Mesenchymal stem cell (in vitro differentiated cells and primary cell): Measurements from ENCODE around the gene STX7.

Experiments
- DNase-seq: peaks from one replicate; pipeline ENCODE4 v3.0.0-alpha.2; 2013
- H2AFZ ChIP-seq: one replicate; pipeline ENCODE4 v1.6.1; 2013; ENCODE audit warnings: low read depth, mild to moderate bottlenecking, control low read depth, inconsistent platforms, low read length, moderate library complexity
- H2AK5ac ChIP-seq: 2 replicates; pipeline ENCODE4 v1.6.1; 2013; ENCODE audit warnings: low read length, moderate library complexity, mild to moderate bottlenecking, inconsistent platforms; ENCODE audit not compliant: severe bottlenecking
- H2BK120ac ChIP-seq: one replicate; pipeline ENCODE4 v1.6.1; 2013; ENCODE audit warnings: low read depth, mild to moderate bottlenecking, inconsistent platforms, low read length, moderate library complexity
- H2BK12ac ChIP-seq, 2 experiments: one replicate each; pipeline ENCODE4 v1.6.1; 2013; ENCODE audit warnings: inconsistent platforms in 2 of 2, low read length in 2 of 2, mild to moderate bottlenecking in 2 of 2, moderate library complexity in 2 of 2, control low read depth in 1 of 2
- H2BK15ac ChIP-seq: one replicate; pipeline ENCODE4 v1.6.1; 2013; ENCODE audit warnings: mild to moderate bottlenecking, low read depth, inconsistent platforms; ENCODE audit not compliant: poor library complexity, severe bottlenecking
- H2BK5ac ChIP-seq: 2 replicates; pipeline ENCODE4 v1.6.1; 2013; ENCODE audit warnings: low read depth, mild to moderate bottlenecking, low read length, control low read depth, inconsistent platforms; ENCODE audit not compliant: poor library complexity, severe bottlenecking
- H3K14ac ChIP-seq, 2 experiments: one replicate each; pipeline ENCODE4 v1.6.1; 2013; ENCODE audit warnings: inconsistent platforms in 2 of 2, low read length in 2 of 2, control low read depth in 1 of 2, mild to moderate bottlenecking in 1 of 2, moderate library complexity in 1 of 2
- H3K18ac ChIP-seq, 2 experiments: one replicate each; pipeline ENCODE4 v1.6.1; 2013; ENCODE audit warnings: inconsistent platforms in 2 of 2, low read length in 2 of 2, control low read depth in 1 of 2, low read depth in 1 of 2, mild to moderate bottlenecking in 1 of 2
- H3K23ac ChIP-seq, 2 experiments: one replicate each; pipeline ENCODE4 v1.6.1; 2013; ENCODE audit warnings: inconsistent platforms in 2 of 2, low read length in 2 of 2, mild to moderate bottlenecking in 2 of 2, moderate library complexity in 2 of 2, control low read depth in 1 of 2
- H3K27ac ChIP-seq: 2 replicates; pipeline ENCODE4 v1.5.1; 2013; ENCODE audit warnings: mild to moderate bottlenecking, moderate library complexity, low read length, control low read depth, inconsistent platforms; ENCODE audit not compliant: poor library complexity, severe bottlenecking
- H3K27me3 ChIP-seq, 2 experiments: 2 replicates each; pipeline versions ENCODE4 v1.6.1 to v1.7.0; 2013; ENCODE audit warnings: low read length in 2 of 2, mild to moderate bottlenecking in 2 of 2, moderate library complexity in 2 of 2, control low read depth in 1 of 2, inconsistent platforms in 1 of 2; ENCODE audit not compliant: control insufficient read depth in 1 of 2, insufficient read depth in 1 of 2
- H3K36me3 ChIP-seq, 2 experiments: 2 replicates each; pipeline versions ENCODE4 v1.6.1 to v1.7.0; 2013; ENCODE audit warnings: low read length in 2 of 2, control low read depth in 1 of 2, inconsistent platforms in 1 of 2, low read depth in 1 of 2, mild to moderate bottlenecking in 1 of 2; ENCODE audit not compliant: insufficient read depth in 2 of 2, control insufficient read depth in 1 of 2
- H3K4ac ChIP-seq, 2 experiments: one replicate each; pipeline ENCODE4 v1.6.1; 2013; ENCODE audit warnings: inconsistent platforms in 2 of 2, low read length in 2 of 2, mild to moderate bottlenecking in 2 of 2, moderate library complexity in 2 of 2, control low read depth in 1 of 2, low read depth in 1 of 2
- H3K4me1 ChIP-seq: 2 replicates; pipeline ENCODE4 v1.6.1; 2013; ENCODE audit warnings: low read depth, low read length, control low read depth; ENCODE audit not compliant: control insufficient read depth, insufficient read depth
- H3K4me2 ChIP-seq: 2 replicates; pipeline ENCODE4 v1.6.1; 2013; ENCODE audit warnings: low read length, mild to moderate bottlenecking, inconsistent platforms; ENCODE audit not compliant: poor library complexity, severe bottlenecking
- H3K4me3 ChIP-seq, 2 experiments: 2 replicates each; pipeline versions ENCODE4 v1.5.1 to v1.7.0; 2013; ENCODE audit warnings: low read length in 2 of 2, mild to moderate bottlenecking in 2 of 2, control low read depth in 1 of 2, low read depth in 1 of 2; ENCODE audit not compliant: insufficient read depth in 1 of 2
- H3K79me1 ChIP-seq: replicated peaks from 2 replicates; pipeline ENCODE4 v1.6.1; 2013; ENCODE audit warnings: mild to moderate bottlenecking, control low read depth, low read length, inconsistent platforms; ENCODE audit not compliant: poor library complexity, severe bottlenecking
- H3K9ac ChIP-seq: 2 replicates; pipeline ENCODE4 v1.7.0; 2013; ENCODE audit warnings: mild to moderate bottlenecking, low read length, moderate library complexity
- H3K9me3 ChIP-seq: 2 replicates; pipeline ENCODE4 v1.7.0; 2013; ENCODE audit warnings: mild to moderate bottlenecking, low read length; ENCODE audit not compliant: control insufficient read depth
- H4K8ac ChIP-seq: one replicate; pipeline ENCODE4 v1.6.1; 2013; ENCODE audit warnings: inconsistent platforms, mild to moderate bottlenecking, low read length, moderate library complexity
- H4K91ac ChIP-seq: one replicate; pipeline ENCODE4 v1.6.1; 2013; ENCODE audit warnings: mild to moderate bottlenecking, low read length, inconsistent platforms
- WGBS: methylation state at CpG from one replicate; pipeline ENCODE4 v1.1.7; 2013; ENCODE audit warnings: mixed read lengths; 5-methylcytosine and 5-hydroxymethylcytosine counted together

STX7 gene

GRCh38 chr6:132414761-132415160, 98.2 kb downstream of the STX7 start:
- Histone ChIP-seq H2BK15ac (no peak overlapping the region), H3K4me3 (peak overlapping the region in 1 of 2 experiments; percentile 56), H2BK5ac (no peak overlapping the region), H3K23ac (no peak overlapping the region), H2AFZ (no peak overlapping the region), H3K18ac (no peak overlapping the region), H3K9me3 (peaks cover 15% of the 10 kb centered on the region), H2AK5ac (no peak overlapping the region), H3K14ac (no peak overlapping the region), H2BK120ac (no peak overlapping the region), H3K9ac (peak overlapping the region; percentile 68), H4K8ac (no peak overlapping the region), H3K27me3 (no peaks in the 10 kb centered on the region), H3K4me1 (peaks cover 2% of the 10 kb centered on the region), H3K79me1 (no peaks in the 10 kb centered on the region), H4K91ac (no peak overlapping the region), H3K27ac (no peak overlapping the region), H3K4me2 (no peak overlapping the region), H2BK12ac (no peak overlapping the region), H3K4ac (no peak overlapping the region), H3K36me3 (no peaks in the 10 kb centered on the region)
- no peak for DNase-seq
- WGBS, result 86% methylated on average over 3 of the region's 5 CpGs

DNA sequence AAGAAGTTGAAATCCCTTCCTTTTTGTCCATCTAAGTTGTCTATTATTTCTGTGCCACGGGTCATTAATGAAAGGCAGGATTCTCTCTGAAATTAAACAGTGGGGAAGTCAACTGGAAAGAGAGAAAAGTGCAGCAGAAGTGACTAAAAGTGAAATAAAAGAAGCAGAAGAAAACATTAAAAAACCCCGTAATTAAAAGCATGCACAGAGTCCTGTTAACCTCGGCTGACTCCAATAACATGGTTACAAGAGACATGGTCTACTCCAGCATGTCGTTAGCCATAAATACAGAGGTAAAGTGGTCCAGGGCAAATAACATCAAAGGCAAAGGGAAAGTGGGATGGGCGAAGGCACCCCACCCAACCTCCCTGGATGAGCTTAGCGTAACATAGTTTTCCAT, 98.6 kb downstream of the STX7 start:
- no peak overlapping the region for H3K23ac ChIP-seq
- no peak overlapping the region for H3K14ac ChIP-seq
- H4K91ac ChIP-seq, result no peak overlapping the region
- peak overlapping the region in 1 of 2 experiments; percentile 56 for H3K4me3 ChIP-seq
- H2BK12ac ChIP-seq, result no peak overlapping the region
- H2BK120ac ChIP-seq, result no peak overlapping the region
- no peak overlapping the region for H3K4ac ChIP-seq
- no peak overlapping the region for H2BK5ac ChIP-seq
- H3K4me1 ChIP-seq, result peaks cover 2% of the 10 kb centered on the region
- no peak overlapping the region for H2AFZ ChIP-seq
- H3K9ac ChIP-seq, result peak overlapping the region; percentile 68
- no peak overlapping the region for H4K8ac ChIP-seq
- H3K79me1 ChIP-seq, result no peaks in the 10 kb centered on the region
- no peak overlapping the region for H3K27ac ChIP-seq
- no peak overlapping the region for H3K18ac ChIP-seq
- WGBS, result 86% methylated on average over 5 of the region's 6 CpGs
- no peak overlapping the region for H3K4me2 ChIP-seq
- no peaks in the 10 kb centered on the region for H3K36me3 ChIP-seq
- no peak overlapping the region for H2BK15ac ChIP-seq
- H3K27me3 ChIP-seq, result no peaks in the 10 kb centered on the region
- H2AK5ac ChIP-seq, result no peak overlapping the region
- no peak for DNase-seq
- peaks cover 15% of the 10 kb centered on the region for H3K9me3 ChIP-seq

DNA sequence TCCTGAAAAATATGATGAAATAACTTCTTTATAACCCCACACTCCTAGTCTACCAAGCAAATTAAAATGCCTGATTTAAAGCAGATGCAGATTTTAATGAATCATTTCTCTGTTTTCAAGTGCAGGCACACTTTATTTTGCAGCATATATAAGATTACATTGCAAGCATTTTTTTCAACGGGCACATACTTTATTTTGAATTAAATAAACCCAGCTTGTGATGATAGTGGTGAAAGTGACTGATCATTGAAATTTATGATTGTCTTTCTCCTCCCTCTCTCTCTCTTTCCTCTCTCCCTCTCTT, 99.5 kb downstream of the STX7 start:
- Histone ChIP-seq H3K4ac (no peak overlapping the region), H3K4me1 (peaks cover 2% of the 10 kb centered on the region), H2BK5ac (no peak overlapping the region), H2BK15ac (no peak overlapping the region), H2BK12ac (no peak overlapping the region), H3K4me3 (peak overlapping the region in 1 of 2 experiments; percentile 2), H3K36me3 (no peaks in the 10 kb centered on the region), H2AFZ (no peak overlapping the region), H4K91ac (no peak overlapping the region), H2AK5ac (no peak overlapping the region), H3K4me2 (no peak overlapping the region), H3K27ac (no peak overlapping the region), H3K18ac (no peak overlapping the region), H3K27me3 (no peaks in the 10 kb centered on the region), H3K9me3 (peaks cover 15% of the 10 kb centered on the region), H2BK120ac (no peak overlapping the region), H3K14ac (no peak overlapping the region), H3K79me1 (no peaks in the 10 kb centered on the region), H3K23ac (no peak overlapping the region), H3K9ac (peak overlapping the region; percentile 68), H4K8ac (no peak overlapping the region)
- no CpG with 5 or more reads among the region's 1 CpG for WGBS
- DNase-seq, result no peak

DNA sequence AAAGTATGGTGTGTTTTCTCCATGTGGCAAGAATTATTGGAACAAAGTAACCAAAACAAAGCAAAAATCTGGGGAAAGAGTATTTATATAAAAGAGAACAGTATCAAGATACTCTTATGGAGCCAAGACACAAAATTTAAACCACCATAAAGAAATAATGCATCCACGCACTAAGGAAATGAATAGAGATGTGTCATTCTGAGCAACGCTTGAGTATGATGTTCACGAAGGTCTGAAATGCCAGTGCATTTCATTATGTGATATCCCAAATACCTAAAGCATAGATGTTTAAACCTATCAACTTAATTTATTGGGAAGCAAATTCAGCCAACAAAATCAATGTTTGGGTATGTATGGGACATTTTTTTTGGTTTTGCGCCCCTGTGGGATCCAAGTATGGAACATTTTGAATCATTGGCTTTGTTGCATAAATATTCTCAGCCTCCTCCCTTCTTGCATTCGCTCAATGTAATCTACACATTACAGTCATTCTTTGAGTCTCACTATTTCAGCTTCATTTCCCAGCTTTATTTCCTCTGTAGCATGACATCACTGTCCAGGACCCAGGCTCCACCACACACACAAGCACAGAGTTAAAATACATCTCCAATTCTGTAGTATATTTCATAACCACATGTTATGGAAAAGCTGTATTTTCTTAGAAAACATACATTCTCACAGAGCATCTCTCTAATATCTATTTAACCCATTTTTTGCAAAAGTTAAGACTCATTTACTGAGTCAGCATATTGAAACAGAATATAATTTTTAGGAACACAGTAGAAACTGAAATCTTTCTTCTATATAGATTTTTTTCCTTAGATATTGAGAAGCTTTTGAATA, 100.0 kb downstream of the STX7 start:
- H3K4ac ChIP-seq, result no peak overlapping the region
- no peak overlapping the region for H2BK120ac ChIP-seq
- H2BK5ac ChIP-seq, result no peak overlapping the region
- H3K4me1 ChIP-seq, result peaks cover 2% of the 10 kb centered on the region
- H3K27ac ChIP-seq, result no peak overlapping the region
- H2AK5ac ChIP-seq, result no peak overlapping the region
- H4K91ac ChIP-seq, result no peak overlapping the region
- no peak for DNase-seq
- no peak overlapping the region for H4K8ac ChIP-seq
- H3K9ac ChIP-seq, result peak overlapping the region; percentile 18
- H2BK15ac ChIP-seq, result no peak overlapping the region
- H3K14ac ChIP-seq, result no peak overlapping the region
- H3K4me2 ChIP-seq, result no peak overlapping the region
- H3K9me3 ChIP-seq, result peaks cover 15% of the 10 kb centered on the region
- no peak overlapping the region for H3K18ac ChIP-seq
- H3K27me3 ChIP-seq, result no peaks in the 10 kb centered on the region
- H2BK12ac ChIP-seq, result no peak overlapping the region
- WGBS, result 86% methylated on average over 3 of the region's 5 CpGs
- no peak overlapping the region for H3K4me3 ChIP-seq
- no peaks in the 10 kb centered on the region for H3K36me3 ChIP-seq
- H3K23ac ChIP-seq, result no peak overlapping the region
- H2AFZ ChIP-seq, result no peak overlapping the region
- H3K79me1 ChIP-seq, result no peaks in the 10 kb centered on the region
